CD1c-positive myeloid dendritic cell (primary cell): Measurements from ENCODE around the gene CAMK2D.

ENCODE experiments used
- DNase-seq: peaks from one replicate; pipeline ENCODE4 v3.0.0-alpha.2; 2016; ENCODE audit errors: extremely low spot score

The CAMK2D gene

DNA sequence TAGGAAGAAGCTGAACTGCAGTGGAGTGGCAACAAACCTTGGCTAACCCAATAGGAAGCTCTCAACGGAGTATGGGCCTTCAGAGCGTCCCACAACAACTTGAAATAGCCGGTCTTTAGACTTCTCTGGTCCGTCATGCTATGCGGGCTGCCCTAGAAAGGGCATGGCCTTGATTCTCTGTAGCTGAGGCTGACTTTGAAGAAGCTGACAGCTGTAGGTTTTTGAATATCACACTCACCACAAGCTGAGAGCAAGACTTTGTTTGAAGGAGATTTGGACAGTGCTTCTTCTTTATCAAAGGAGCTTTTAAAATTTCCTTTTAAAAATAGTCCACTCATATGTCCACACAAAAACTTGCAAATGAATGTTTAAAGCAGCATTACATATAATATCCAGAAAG is 322.9 kb downstream of the CAMK2D start:
- no peak for DNase-seq

- DNase-seq: no peak
Measured at GRCh38 chr4:113437129-113437528, 324.4 kb downstream of the CAMK2D start.

DNA sequence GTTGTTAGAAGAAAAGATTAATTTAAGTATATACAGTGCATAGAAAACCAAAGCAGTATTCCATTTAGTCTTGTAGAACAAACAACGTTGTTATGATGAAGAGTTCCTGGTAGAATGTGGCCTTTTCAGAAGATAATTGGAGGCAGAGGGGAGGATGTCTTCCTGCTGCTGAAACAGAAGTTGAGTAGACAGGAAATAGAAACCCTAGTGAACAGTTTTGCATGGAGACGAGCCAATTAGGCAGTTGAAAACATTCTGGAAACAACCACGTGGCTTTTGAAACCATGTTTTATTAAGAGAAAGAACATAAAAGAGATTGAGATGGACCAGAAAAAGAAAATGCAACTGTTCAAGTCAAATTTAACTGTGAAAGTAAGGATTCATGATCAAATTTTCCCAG is 325.2 kb downstream of the CAMK2D start:
- DNase-seq: no peak

- no peak for DNase-seq
Measured at GRCh38 chr4:113435893-113436292, 325.6 kb downstream of the CAMK2D start.

DNA sequence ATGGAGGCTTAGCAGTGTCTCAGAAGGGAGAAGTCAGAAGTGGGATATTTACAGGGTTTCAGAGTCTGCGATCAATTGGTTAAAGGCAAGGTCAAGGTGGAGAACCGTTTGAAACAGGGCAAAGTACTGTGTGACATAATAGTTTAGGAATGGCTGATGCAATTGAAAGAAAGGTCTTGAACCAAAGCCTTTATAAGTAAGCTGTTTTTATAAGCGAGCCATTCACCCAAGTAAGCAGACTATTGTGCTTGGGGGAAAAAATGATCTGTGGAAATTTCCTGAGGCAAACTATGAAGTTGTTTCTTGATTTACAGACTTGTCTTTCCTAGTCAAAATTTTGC is 327.3 kb downstream of the CAMK2D start:
- no peak for DNase-seq

- no peak for DNase-seq
Measured at GRCh38 chr4:113433536-113434246, 327.8 kb downstream of the CAMK2D start.

- DNase-seq: no peak
Measured at GRCh38 chr4:113433116-113433515, 328.4 kb downstream of the CAMK2D start.

- DNase-seq: no peak
Measured at GRCh38 chr4:113423631-113424030, 337.9 kb downstream of the CAMK2D start.

DNA sequence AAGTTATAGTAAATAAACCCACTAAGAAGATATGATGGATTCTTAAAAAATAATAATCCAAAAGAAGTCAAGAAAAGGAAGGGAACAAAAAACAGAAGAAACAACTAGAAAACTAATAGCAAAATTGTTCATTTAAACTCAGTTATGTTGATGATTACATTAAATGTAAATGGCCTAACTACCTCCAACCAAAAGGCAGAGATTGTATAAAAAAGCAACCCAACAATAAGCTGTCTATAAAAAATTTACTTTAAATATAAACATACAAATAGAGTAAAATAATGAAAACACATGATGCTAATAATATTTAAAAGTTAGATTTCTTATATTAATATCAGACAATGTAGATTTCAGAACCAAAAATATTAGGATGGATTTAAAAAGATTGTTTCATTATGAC is 340.6 kb downstream of the CAMK2D start:
- no peak for DNase-seq

- no peak for DNase-seq
Measured at GRCh38 chr4:113419631-113420030, 341.9 kb downstream of the CAMK2D start.

- peak; percentile 21 for DNase-seq
Measured at GRCh38 chr4:113411496-113411938, 350.0 kb downstream of the CAMK2D start.

- DNase-seq: no peak
Measured at GRCh38 chr4:113410686-113411085, 350.9 kb downstream of the CAMK2D start.

DNA sequence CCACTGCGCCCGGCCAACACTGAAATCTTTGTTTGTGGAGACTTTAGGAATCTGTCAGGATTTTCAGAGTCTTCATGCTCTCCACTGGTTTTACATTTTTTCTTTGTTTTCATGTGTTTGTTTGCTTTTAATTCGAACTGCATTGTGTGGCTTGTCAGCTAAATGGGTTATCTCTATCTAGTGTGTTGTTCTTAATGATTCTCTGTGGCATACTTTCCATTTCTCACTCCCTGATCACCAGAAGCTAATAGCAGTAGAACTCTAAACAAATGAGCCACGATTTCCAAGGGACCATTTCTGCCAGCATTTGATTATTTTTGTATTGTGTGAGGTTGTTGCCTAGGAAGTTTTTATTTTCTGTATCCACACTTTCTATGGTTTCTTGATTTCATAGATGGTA is 352.4 kb downstream of the CAMK2D start:
- no peak for DNase-seq

DNA sequence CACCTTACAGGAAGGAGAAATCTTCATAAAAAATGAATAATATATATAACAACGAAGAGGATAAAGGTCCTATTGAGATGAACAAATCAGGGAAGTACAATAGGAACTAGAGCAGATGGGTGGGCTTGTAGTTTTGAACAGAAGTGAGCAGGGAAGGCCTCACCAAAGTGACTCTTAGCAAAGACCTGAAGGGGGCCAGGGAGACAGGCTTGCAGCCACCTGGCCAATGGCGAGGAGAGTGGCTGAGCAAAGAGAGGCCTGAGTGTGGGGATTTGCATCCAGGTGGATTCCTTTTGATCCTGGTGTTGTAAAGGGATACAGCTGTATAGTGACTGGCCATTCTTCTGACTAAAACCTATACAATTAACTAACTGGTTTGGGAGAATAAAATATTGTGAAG is 354.1 kb downstream of the CAMK2D start:
- no peak for DNase-seq

- DNase-seq: no peak
Measured at GRCh38 chr4:113406723-113407016, 354.9 kb downstream of the CAMK2D start.

GRCh38 chr4:113405874-113406722 is 355.4 kb downstream of the CAMK2D start:
- no peak for DNase-seq

DNA sequence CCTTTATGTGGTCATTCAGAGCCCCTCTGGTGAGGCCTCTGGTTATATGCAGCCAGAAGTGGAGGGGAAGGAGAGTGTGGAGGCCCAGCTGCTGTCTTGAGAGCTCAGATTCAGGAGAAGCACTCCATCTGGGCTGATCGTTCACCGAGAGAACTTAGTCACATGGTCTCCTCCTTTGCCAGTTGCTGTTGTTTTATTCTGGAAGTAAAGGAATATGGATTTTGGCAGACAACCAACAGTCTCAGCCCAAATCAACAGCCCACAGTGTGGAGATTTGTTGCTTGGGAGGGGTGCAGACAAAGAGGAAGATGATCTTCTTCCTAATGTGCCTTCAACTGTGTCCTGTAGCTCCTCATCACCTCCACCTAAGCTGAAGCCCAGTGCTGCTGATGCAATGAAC is 356.7 kb downstream of the CAMK2D start:
- DNase-seq: no peak

GRCh38 chr4:113404167-113404571 is 357.4 kb downstream of the CAMK2D start:
- no peak for DNase-seq
